WTC11 (cell line): ENCODE measurements around the gene CRCP. TPM values are rescaled to one million over a fixed set of nuclear protein-coding genes. Genes with fewer than 3 reads are reported as not detected.
A peak's percentile ranks its signal among the peaks of the same experiment; 100 is the strongest.

Source experiments
- ATAC-seq: fragments of 200-7000 bp; cut with Tn5 transposase; 2 replicates; pipeline ENCODE4 v1.10.0; 2021; ENCODE audit warnings: mild to moderate bottlenecking, moderate library complexity
- CTCF ChIA-PET: fragments of 300-600 bp; sonication (Branson Sonifier 250); formaldehyde crosslinking; loops from one replicate; lab custom pipeline; 2021; ENCODE audit warnings: antibody characterized with exemption; lab: Charles Lee
- POLR2A ChIA-PET: fragments of 350-600 bp; sonication (Branson Sonifier 250); formaldehyde crosslinking; loops from one replicate; lab custom pipeline; 2021; ENCODE audit warnings: antibody characterized with exemption; lab: Charles Lee
- DNase-seq: peaks from one replicate; pipeline ENCODE4 v3.0.0; 2021; ENCODE audit warnings: low spot score
- H3K27ac Mint-ChIP-seq: 2 replicates; pipeline ENCODE4 v1.8.0; 2021; ENCODE audit warnings: mixed read lengths
- H3K27me3 Mint-ChIP-seq: 2 replicates; pipeline ENCODE4 v1.8.0; 2021; ENCODE audit warnings: low read depth, mild to moderate bottlenecking, moderate library complexity, mixed read lengths
- H3K36me3 Mint-ChIP-seq: 2 replicates; pipeline ENCODE4 v1.8.0; 2021; ENCODE audit warnings: mixed read lengths
- H3K4me1 Mint-ChIP-seq: 2 replicates; pipeline ENCODE4 v1.8.0; 2022; ENCODE audit warnings: mixed read lengths
- H3K4me3 Mint-ChIP-seq: 2 replicates; pipeline ENCODE4 v1.8.0; 2021; ENCODE audit warnings: mild to moderate bottlenecking, moderate library complexity, mixed read lengths
- H3K9me3 Mint-ChIP-seq: 2 replicates; pipeline ENCODE4 v1.8.0; 2021; ENCODE audit warnings: mixed read lengths
- AFF4 ChIP-seq: sonication (generic); formaldehyde crosslinking; IDR thresholded peaks from 2 replicates; pipeline ENCODE4 v1.8.1; 2023; ENCODE audit warnings: mild to moderate bottlenecking, missing genetic modification reagents, borderline replicate concordance
- CREM ChIP-seq: sonication (generic); formaldehyde crosslinking; IDR thresholded peaks from 2 replicates; pipeline ENCODE4 v1.8.1; 2022; ENCODE audit warnings: mild to moderate bottlenecking, missing genetic modification reagents, moderate library complexity
- FOXP4 ChIP-seq: sonication (generic); formaldehyde crosslinking; IDR thresholded peaks from 2 replicates; pipeline ENCODE4 v1.8.0; 2022; ENCODE audit warnings: mild to moderate bottlenecking, missing genetic modification reagents
- GRHL2 ChIP-seq: fragments of 250-450 bp; sonication (Bioruptor Pico); IDR thresholded peaks from 2 replicates; pipeline ENCODE4 v1.8.0; 2022; ENCODE audit warnings: mild to moderate bottlenecking, moderate library complexity; ENCODE audit not compliant: insufficient replicate concordance, severe bottlenecking
- HMGXB4 ChIP-seq: sonication (generic); formaldehyde crosslinking; IDR thresholded peaks from 2 replicates; pipeline ENCODE4 v1.8.1; 2023; ENCODE audit warnings: mild to moderate bottlenecking, moderate library complexity, missing genetic modification reagents
- MAX ChIP-seq: sonication (generic); formaldehyde crosslinking; IDR thresholded peaks from 2 replicates; pipeline ENCODE4 v1.8.0; 2022; ENCODE audit warnings: mild to moderate bottlenecking, missing genetic modification reagents
- MLX ChIP-seq: sonication (generic); formaldehyde crosslinking; IDR thresholded peaks from 2 replicates; pipeline ENCODE4 v1.8.1; 2023; ENCODE audit warnings: mild to moderate bottlenecking, missing genetic modification reagents, moderate library complexity
- MYBL2 ChIP-seq: sonication (generic); formaldehyde crosslinking; IDR thresholded peaks from 2 replicates; pipeline ENCODE4 v1.8.1; 2023; ENCODE audit warnings: mild to moderate bottlenecking, moderate library complexity, missing genetic modification reagents
- NFATC4 ChIP-seq: fragments of 250-450 bp; sonication (Bioruptor Pico); IDR thresholded peaks from 2 replicates; pipeline ENCODE4 v1.9.0; 2021; ENCODE audit warnings: mild to moderate bottlenecking
- NR1H2 ChIP-seq: sonication (generic); formaldehyde crosslinking; IDR thresholded peaks from 2 replicates; pipeline ENCODE4 v1.9.0; 2021; ENCODE audit warnings: mild to moderate bottlenecking, moderate library complexity, missing genetic modification reagents
- NR2C2 ChIP-seq: sonication (generic); formaldehyde crosslinking; IDR thresholded peaks from 2 replicates; pipeline ENCODE4 v1.8.0; 2022; ENCODE audit warnings: mild to moderate bottlenecking, missing genetic modification reagents
- PRRX2 ChIP-seq: fragments of 250-450 bp; sonication (Bioruptor Pico); IDR thresholded peaks from 2 replicates; pipeline ENCODE4 v1.8.0; 2021; ENCODE audit warnings: mild to moderate bottlenecking
- STAT6 ChIP-seq: sonication (generic); formaldehyde crosslinking; conservative IDR thresholded peaks from 2 replicates; pipeline ENCODE4 v1.8.1; 2023; ENCODE audit warnings: mild to moderate bottlenecking, low read depth, missing genetic modification reagents, moderate library complexity
- TCF7 ChIP-seq: sonication (generic); formaldehyde crosslinking; IDR thresholded peaks from 2 replicates; pipeline ENCODE4 v1.8.0; 2022; ENCODE audit warnings: mild to moderate bottlenecking, low read depth, missing genetic modification reagents, moderate library complexity
- TEAD4 ChIP-seq: sonication (generic); formaldehyde crosslinking; IDR thresholded peaks from 2 replicates; pipeline ENCODE4 v1.8.0; 2022; ENCODE audit warnings: mild to moderate bottlenecking, missing genetic modification reagents
- USF2 ChIP-seq: sonication (generic); formaldehyde crosslinking; IDR thresholded peaks from 2 replicates; pipeline ENCODE4 v1.8.1; 2023; ENCODE audit warnings: mild to moderate bottlenecking, missing genetic modification reagents, moderate library complexity
- ZNF121 ChIP-seq: sonication (generic); formaldehyde crosslinking; IDR thresholded peaks from 2 replicates; pipeline ENCODE4 v1.8.0; 2023; ENCODE audit warnings: missing genetic modification reagents
- ZNF138 ChIP-seq: sonication (generic); formaldehyde crosslinking; conservative IDR thresholded peaks from 2 replicates; pipeline ENCODE4 v1.8.1; 2022; ENCODE audit warnings: mild to moderate bottlenecking, moderate library complexity, missing genetic modification reagents
- ZNF263 ChIP-seq: sonication (generic); formaldehyde crosslinking; IDR thresholded peaks from 2 replicates; pipeline ENCODE4 v1.8.1; 2022; ENCODE audit warnings: low read depth, mild to moderate bottlenecking, moderate library complexity, missing genetic modification reagents
- ZNF396 ChIP-seq: fragments of 250-450 bp; sonication (Bioruptor Pico); IDR thresholded peaks from 2 replicates; pipeline ENCODE4 v1.8.0; 2021; ENCODE audit warnings: mild to moderate bottlenecking, moderate library complexity, borderline replicate concordance
- ZNF416 ChIP-seq: fragments of 250-450 bp; sonication (Bioruptor Pico); IDR thresholded peaks from 2 replicates; pipeline ENCODE4 v1.9.0; 2021; ENCODE audit warnings: mild to moderate bottlenecking, inconsistent platforms
- ZNF423 ChIP-seq: fragments of 250-450 bp; sonication (Bioruptor Pico); IDR thresholded peaks from 2 replicates; pipeline ENCODE4 v2.1.2; 2022; ENCODE audit warnings: mild to moderate bottlenecking, moderate library complexity
- ZNF671 ChIP-seq: fragments of 250-450 bp; sonication (Bioruptor Pico); IDR thresholded peaks from 2 replicates; pipeline ENCODE4 v1.8.0; 2021; ENCODE audit warnings: mild to moderate bottlenecking
- ZSCAN18 ChIP-seq: fragments of 250-450 bp; sonication (Bioruptor Pico); IDR thresholded peaks from 2 replicates; pipeline ENCODE4 v2.1.2; 2022; ENCODE audit warnings: mild to moderate bottlenecking, moderate library complexity
- total RNA-seq: library from RNA; stranded (reverse); gene quantifications from 3 replicates; pipeline ENCODE4 v1.2.3, GENCODE V29; 2021

CRCP gene
- total RNA-seq, 1 experiment from 2014 or later = 23.3 TPM

- no peaks in the 10 kb centered on the region for H3K27me3 Mint-ChIP-seq
- ATAC-seq = peak; percentile 92
- 0 out of 2 replicates have a peak, but pooled peaks have one; percentile 75 for TF ChIP-seq PRRX2 (CRISPR knock-in tag)
- TF ChIP-seq ZNF423 (CRISPR knock-in tag) = no peak
- TF ChIP-seq ZNF671 (CRISPR knock-in tag) = peak; percentile 72; the same call in 1 of the 2 replicates
- TF ChIP-seq ZNF416 (CRISPR knock-in tag) = no peak
- TF ChIP-seq USF2 (CRISPR knock-in tag) = no peak
- TF ChIP-seq TEAD4 (CRISPR knock-in tag) = no peak
- TF ChIP-seq ZNF121 (CRISPR knock-in tag) = no peak
- TF ChIP-seq FOXP4 (CRISPR knock-in tag) = 0 out of 2 replicates have a peak, but pooled peaks have one; percentile 14
- TF ChIP-seq MAX (CRISPR knock-in tag) = 0 out of 2 replicates have a peak, but pooled peaks have one; percentile 37
- no peak for TF ChIP-seq MLX (CRISPR knock-in tag)
- TF ChIP-seq CREM (CRISPR knock-in tag) = no peak
- TF ChIP-seq MYBL2 = no peak
- TF ChIP-seq NR2C2 = no peak
- TF ChIP-seq TCF7 (CRISPR knock-in tag) = no peak
- no peak for TF ChIP-seq GRHL2 (CRISPR knock-in tag)
- TF ChIP-seq AFF4 = no peak
- TF ChIP-seq ZNF396 (CRISPR knock-in tag) = no peak
- TF ChIP-seq STAT6 (CRISPR knock-in tag) = no peak
- no peak for TF ChIP-seq NR1H2 (CRISPR knock-in tag)
- TF ChIP-seq HMGXB4 = no peak
- no peak for TF ChIP-seq ZSCAN18 (CRISPR knock-in tag)
- TF ChIP-seq ZNF138 = no peak
- TF ChIP-seq ZNF263 (CRISPR knock-in tag) = peak; percentile 94
- no peak for TF ChIP-seq NFATC4 (CRISPR knock-in tag)
Observed at GRCh38 chr7:66099551-66100407, 14.9 kb upstream of the CRCP start.

More at GRCh38 chr7:66099551-66100407, 14.9 kb upstream of the CRCP start:
- POLR2A ChIA-PET = no interaction called here
- H3K36me3 Mint-ChIP-seq = no peaks in the 10 kb centered on the region
- peak; percentile 43 for DNase-seq
- H3K27ac Mint-ChIP-seq = peak overlapping the region; percentile 89
- peak overlapping the region; percentile 58 for H3K4me3 Mint-ChIP-seq
- no peaks in the 10 kb centered on the region for H3K9me3 Mint-ChIP-seq
- H3K4me1 Mint-ChIP-seq = peaks cover 8% of the 10 kb centered on the region
- CTCF ChIA-PET = no interaction called here
